SIG-M5 (cell line): ENCODE measurements around the gene CKMT2.
A peak's percentile ranks its signal among the peaks of the same experiment; 100 is the strongest.
"Not testable (repeated sequence)": the region's sequence is repeated elsewhere in the genome, so short reads cannot be mapped to it uniquely, and the experiment has no call there.

Source experiments
- DNase-seq: peaks from one replicate; lab custom pipeline; 2025; lab: John Stamatoyannopoulos, UW

The CKMT2 gene

GRCh38 chr5:81251922-81252321 lies 18.8 kb downstream of the CKMT2 start:
- no peak for DNase-seq

- no peak for DNase-seq
Observed at GRCh38 chr5:81252904-81253303, 19.8 kb downstream of the CKMT2 start.

- DNase-seq, result no peak
Observed at GRCh38 chr5:81253875-81254274, 20.8 kb downstream of the CKMT2 start.

- DNase-seq, result no peak
Observed at GRCh38 chr5:81254886-81255559, 21.9 kb downstream of the CKMT2 start.

GRCh38 chr5:81256766-81257165 lies 23.6 kb downstream of the CKMT2 start:
- no peak for DNase-seq

GRCh38 chr5:81262796-81263195 lies 29.7 kb downstream of the CKMT2 start:
- DNase-seq, result not testable (repeated sequence)

- DNase-seq, result no peak
Observed at GRCh38 chr5:81265101-81265500, 32.0 kb downstream of the CKMT2 start.

- no peak for DNase-seq
Observed at GRCh38 chr5:81268521-81269196, 35.5 kb downstream of the CKMT2 start.

GRCh38 chr5:81269751-81270393 lies 36.8 kb downstream of the CKMT2 start:
- DNase-seq, result no peak

- not testable (repeated sequence) for DNase-seq
Observed at GRCh38 chr5:81270394-81271027, 37.4 kb downstream of the CKMT2 start.

GRCh38 chr5:81283976-81284375 lies 50.9 kb downstream of the CKMT2 start:
- DNase-seq, result no peak

GRCh38 chr5:81286059-81286617 lies 53.0 kb downstream of the CKMT2 start:
- no peak for DNase-seq

- no peak for DNase-seq
Observed at GRCh38 chr5:81288021-81288433, 54.9 kb downstream of the CKMT2 start.

GRCh38 chr5:81290146-81290545 lies 57.0 kb downstream of the CKMT2 start:
- no peak for DNase-seq

GRCh38 chr5:81292130-81292529 lies 59.0 kb downstream of the CKMT2 start:
- no peak for DNase-seq

- DNase-seq, result not testable (repeated sequence)
Observed at GRCh38 chr5:81294021-81294420, 60.9 kb downstream of the CKMT2 start.

GRCh38 chr5:81297531-81297930 lies 64.4 kb downstream of the CKMT2 start:
- no peak for DNase-seq

- no peak for DNase-seq
Observed at GRCh38 chr5:81300921-81301270, 67.8 kb downstream of the CKMT2 start.

GRCh38 chr5:81301271-81302015 lies 68.3 kb downstream of the CKMT2 start, which contains the start of gene ZCCHC9:
ZCCHC9 (plus strand) TSS chr5:81301587; CDS start chr5:81304758, 3,171 bp downstream.
- peak; percentile 73 for DNase-seq

GRCh38 chr5:81302596-81302995 lies 69.5 kb downstream of the CKMT2 start:
- no peak for DNase-seq

GRCh38 chr5:81303563-81303962 lies 70.4 kb downstream of the CKMT2 start:
- no peak for DNase-seq

GRCh38 chr5:81305785-81306184 lies 72.7 kb downstream of the CKMT2 start:
- no peak for DNase-seq
